Calu3 (cell line): ENCODE measurements around the gene ERG28. TPM values are rescaled to one million over a fixed set of nuclear protein-coding genes. Genes with fewer than 3 reads are reported as not detected.
"Not testable (repeated sequence)": the region's sequence is repeated elsewhere in the genome, so short reads cannot be mapped to it uniquely, and the experiment has no call there.

Source experiments
- BruUV-seq: library from RNA; stranded (reverse); fragments of 400-500 nt; replicated peaks from 2 replicates; lab custom pipeline; 2021; lab: Mats Ljungman, UMichigan
- CTCF ChIA-PET: fragments of 300-600 bp; sonication (Branson Sonifier 250); formaldehyde crosslinking; loops from one replicate; lab custom pipeline; 2022; ENCODE audit warnings: antibody characterized with exemption; lab: Charles Lee
- DNase-seq: peaks from one replicate; pipeline ENCODE4 v3.0.0; 2022
- H3K27ac Mint-ChIP-seq: one replicate; pipeline ENCODE4 v1.8.0; 2022; ENCODE audit warnings: mixed read lengths; ENCODE audit not compliant: unreplicated experiment
- H3K27me3 Mint-ChIP-seq: one replicate; pipeline ENCODE4 v1.8.0; 2022; ENCODE audit warnings: mixed read lengths; ENCODE audit not compliant: unreplicated experiment
- H3K36me3 Mint-ChIP-seq: one replicate; pipeline ENCODE4 v1.8.0; 2022; ENCODE audit warnings: mild to moderate bottlenecking, moderate library complexity, mixed read lengths; ENCODE audit not compliant: insufficient read depth, unreplicated experiment
- H3K4me1 Mint-ChIP-seq: one replicate; pipeline ENCODE4 v1.8.0; 2022; ENCODE audit warnings: mild to moderate bottlenecking, low read depth, mixed read lengths; ENCODE audit not compliant: unreplicated experiment
- H3K4me3 Mint-ChIP-seq: one replicate; pipeline ENCODE4 v1.8.0; 2022; ENCODE audit warnings: mild to moderate bottlenecking, low read depth, moderate library complexity, mixed read lengths; ENCODE audit not compliant: unreplicated experiment
- H3K9me3 Mint-ChIP-seq: one replicate; pipeline ENCODE4 v1.8.0; 2022; ENCODE audit warnings: low read depth, mixed read lengths; ENCODE audit not compliant: unreplicated experiment
- CTCF ChIP-seq: fragments of 200-600 bp; IDR thresholded peaks from one replicate; pipeline ENCODE4 v1.8.0; 2022; ENCODE audit warnings: antibody characterized with exemption; ENCODE audit not compliant: unreplicated experiment
- intact Hi-C: fragments of 100-400 bp; cut with micrococcal nuclease; formaldehyde crosslinking; loops from one replicate; pipeline ENCODE4 v1.10.0; 2022; ENCODE audit not compliant: unreplicated experiment
- total RNA-seq: library from RNA; stranded (reverse); gene quantifications from 2 replicates; pipeline ENCODE4 v1.2.3, GENCODE V29; 2022

Gene ERG28
- total RNA-seq, 1 experiment from 2014 or later: 30.5 TPM

- no peaks in the 10 kb centered on the region for H3K9me3 Mint-ChIP-seq
- H3K27ac Mint-ChIP-seq: no peak overlapping the region
- no peaks in the 10 kb centered on the region for H3K27me3 Mint-ChIP-seq
- CTCF ChIA-PET: no interaction called here
- H3K36me3 Mint-ChIP-seq: peaks cover 10% of the 10 kb centered on the region
- DNase-seq: no peak
- no TSS peak for BruUV-seq
- intact Hi-C loops: no loop called here
- H3K4me3 Mint-ChIP-seq: no peak overlapping the region
- no peak for TF ChIP-seq CTCF
- no peaks in the 10 kb centered on the region for H3K4me1 Mint-ChIP-seq
Measured at GRCh38 chr14:75697918-75698317, 37.2 kb upstream of the ERG28 start.

GRCh38 chr14:75697386-75697785 lies 36.7 kb upstream of the ERG28 start:
- H3K4me1 Mint-ChIP-seq: no peaks in the 10 kb centered on the region
- no peak overlapping the region for H3K27ac Mint-ChIP-seq
- intact Hi-C loops: no loop called here
- no peak for TF ChIP-seq CTCF
- H3K4me3 Mint-ChIP-seq: no peak overlapping the region
- no peaks in the 10 kb centered on the region for H3K27me3 Mint-ChIP-seq
- no peak for DNase-seq
- no TSS peak for BruUV-seq
- no peaks in the 10 kb centered on the region for H3K9me3 Mint-ChIP-seq
- peaks cover 10% of the 10 kb centered on the region for H3K36me3 Mint-ChIP-seq
- CTCF ChIA-PET: interaction anchor here (0.6 kb wide), 1 partner anchor 786 kb away, joined by 3 read pairs; no protein-coding TSS in a partner anchor

- CTCF ChIA-PET, H3K4me1 Mint-ChIP-seq, BruUV-seq, H3K27me3 Mint-ChIP-seq, H3K27ac Mint-ChIP-seq, H3K4me3 Mint-ChIP-seq, DNase-seq, H3K9me3 Mint-ChIP-seq, intact Hi-C loops: not testable (repeated sequence)
- H3K36me3 Mint-ChIP-seq: peaks cover 15% of the 10 kb centered on the region
Measured at GRCh38 chr14:75695025-75695424, 34.3 kb upstream of the ERG28 start.

- no peak for TF ChIP-seq CTCF
- CTCF ChIA-PET: no interaction called here
- no peaks in the 10 kb centered on the region for H3K9me3 Mint-ChIP-seq
- no TSS peak for BruUV-seq
- intact Hi-C loops: no loop called here
- H3K4me1 Mint-ChIP-seq: peaks cover 36% of the 10 kb centered on the region
- H3K36me3 Mint-ChIP-seq: peaks cover 5% of the 10 kb centered on the region
- H3K27ac Mint-ChIP-seq: peak overlapping the region; percentile 76
- H3K4me3 Mint-ChIP-seq: no peak overlapping the region
- H3K27me3 Mint-ChIP-seq: no peaks in the 10 kb centered on the region
- peak; percentile 1 for DNase-seq
Measured at GRCh38 chr14:75690010-75690409, 29.3 kb upstream of the ERG28 start.

- H3K9me3 Mint-ChIP-seq: no peaks in the 10 kb centered on the region
- intact Hi-C loops: no loop called here
- no TSS peak for BruUV-seq
- TF ChIP-seq CTCF: no peak
- H3K4me3 Mint-ChIP-seq: no peak overlapping the region
- DNase-seq: no peak
- no peaks in the 10 kb centered on the region for H3K27me3 Mint-ChIP-seq
- H3K27ac Mint-ChIP-seq: no peak overlapping the region
- H3K4me1 Mint-ChIP-seq: peaks cover 36% of the 10 kb centered on the region
- CTCF ChIA-PET: no interaction called here
- peaks cover 5% of the 10 kb centered on the region for H3K36me3 Mint-ChIP-seq
Measured at GRCh38 chr14:75689012-75689411, 28.3 kb upstream of the ERG28 start.
